ENCODE measurements around the gene PAFAH1B1.

PAFAH1B1 gene

DNA sequence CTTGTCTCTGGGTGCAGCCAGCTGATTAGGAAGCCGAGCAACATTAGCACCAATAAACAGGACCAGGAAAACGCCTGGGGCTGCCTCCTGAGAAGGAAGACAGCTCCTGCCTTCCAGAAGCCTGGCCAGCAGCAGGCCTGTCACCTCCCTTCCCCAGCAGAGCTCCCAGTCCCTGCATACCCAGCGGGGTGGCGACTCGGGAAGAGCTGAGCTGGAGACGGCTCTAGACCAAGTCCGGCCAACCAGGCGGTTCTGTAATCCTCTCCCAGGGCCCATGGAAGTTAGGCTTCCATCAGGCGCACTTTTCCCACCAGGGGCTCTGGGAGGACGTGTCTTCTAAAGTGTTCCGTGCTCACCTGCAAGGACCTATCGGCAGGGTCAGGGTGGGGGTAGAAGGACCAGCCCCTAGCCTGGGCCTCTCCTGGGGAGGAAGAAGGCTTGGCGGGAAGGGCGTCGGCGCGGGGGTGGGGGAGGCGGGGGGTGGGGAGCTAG lies 130.1 kb downstream of the PAFAH1B1 start:
- TF ChIP-seq POLR2AphosphoS5 (IDR thresholded peaks at IDR 0.05; ENCODE audit: low read depth, low read length) (no peak), FOXP2 (optimal IDR thresholded peaks at IDR 0.05; ENCODE audit: borderline replicate concordance, extremely low read depth, extremely low read length, insufficient read depth) (no peak), TAF1 (IDR thresholded peaks at IDR 0.05; ENCODE audit: borderline replicate concordance, insufficient read depth, low read length) (no peak), SIN3A (IDR thresholded peaks at IDR 0.05; ENCODE audit: borderline replicate concordance, insufficient read depth, low read length) (no peak)
- TF ChIP-seq, protein P1, sequence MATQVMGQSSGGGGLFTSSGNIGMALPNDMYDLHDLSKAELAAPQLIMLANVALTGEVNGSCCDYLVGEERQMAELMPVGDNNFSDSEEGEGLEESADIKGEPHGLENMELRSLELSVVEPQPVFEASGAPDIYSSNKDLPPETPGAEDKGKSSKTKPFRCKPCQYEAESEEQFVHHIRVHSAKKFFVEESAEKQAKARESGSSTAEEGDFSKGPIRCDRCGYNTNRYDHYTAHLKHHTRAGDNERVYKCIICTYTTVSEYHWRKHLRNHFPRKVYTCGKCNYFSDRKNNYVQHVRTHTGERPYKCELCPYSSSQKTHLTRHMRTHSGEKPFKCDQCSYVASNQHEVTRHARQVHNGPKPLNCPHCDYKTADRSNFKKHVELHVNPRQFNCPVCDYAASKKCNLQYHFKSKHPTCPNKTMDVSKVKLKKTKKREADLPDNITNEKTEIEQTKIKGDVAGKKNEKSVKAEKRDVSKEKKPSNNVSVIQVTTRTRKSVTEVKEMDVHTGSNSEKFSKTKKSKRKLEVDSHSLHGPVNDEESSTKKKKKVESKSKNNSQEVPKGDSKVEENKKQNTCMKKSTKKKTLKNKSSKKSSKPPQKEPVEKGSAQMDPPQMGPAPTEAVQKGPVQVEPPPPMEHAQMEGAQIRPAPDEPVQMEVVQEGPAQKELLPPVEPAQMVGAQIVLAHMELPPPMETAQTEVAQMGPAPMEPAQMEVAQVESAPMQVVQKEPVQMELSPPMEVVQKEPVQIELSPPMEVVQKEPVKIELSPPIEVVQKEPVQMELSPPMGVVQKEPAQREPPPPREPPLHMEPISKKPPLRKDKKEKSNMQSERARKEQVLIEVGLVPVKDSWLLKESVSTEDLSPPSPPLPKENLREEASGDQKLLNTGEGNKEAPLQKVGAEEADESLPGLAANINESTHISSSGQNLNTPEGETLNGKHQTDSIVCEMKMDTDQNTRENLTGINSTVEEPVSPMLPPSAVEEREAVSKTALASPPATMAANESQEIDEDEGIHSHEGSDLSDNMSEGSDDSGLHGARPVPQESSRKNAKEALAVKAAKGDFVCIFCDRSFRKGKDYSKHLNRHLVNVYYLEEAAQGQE (IDR thresholded peaks at IDR 0.05; ENCODE audit: insufficient read depth in 1 of 2, low read depth in 2 of 2, low read length in 2 of 2): no peak

- TF ChIP-seq, protein P1 (IDR thresholded peaks at IDR 0.05; ENCODE audit: insufficient read depth in 1 of 2, low read depth in 2 of 2, low read length in 2 of 2): no peak
- TF ChIP-seq SIN3A (IDR thresholded peaks at IDR 0.05; ENCODE audit: borderline replicate concordance, insufficient read depth, low read length): no peak
- no peak for TF ChIP-seq FOXP2 (optimal IDR thresholded peaks at IDR 0.05; ENCODE audit: borderline replicate concordance, extremely low read depth, extremely low read length, insufficient read depth)
- TF ChIP-seq TAF1 (IDR thresholded peaks at IDR 0.05; ENCODE audit: borderline replicate concordance, insufficient read depth, low read length): no peak
- TF ChIP-seq POLR2AphosphoS5 (IDR thresholded peaks at IDR 0.05; ENCODE audit: low read depth, low read length): no peak
These were observed 130.7 kb downstream of the PAFAH1B1 start for GRCh38 chr17:2723997-2724783.

GRCh38 chr17:2724784-2725164 lies 131.3 kb downstream of the PAFAH1B1 start:
- TF ChIP-seq SIN3A (IDR thresholded peaks at IDR 0.05; ENCODE audit: borderline replicate concordance, insufficient read depth, low read length) (no peak), POLR2AphosphoS5 (IDR thresholded peaks at IDR 0.05; ENCODE audit: low read depth, low read length) (no peak), TAF1 (IDR thresholded peaks at IDR 0.05; ENCODE audit: borderline replicate concordance, insufficient read depth, low read length) (no peak), FOXP2 (optimal IDR thresholded peaks at IDR 0.05; ENCODE audit: borderline replicate concordance, extremely low read depth, extremely low read length, insufficient read depth) (peak; percentile 18)
- TF ChIP-seq, protein P1 (IDR thresholded peaks at IDR 0.05; ENCODE audit: insufficient read depth in 1 of 2, low read depth in 2 of 2, low read length in 2 of 2): no peak

GRCh38 chr17:2730764-2731353 lies 137.4 kb downstream of the PAFAH1B1 start:
- TF ChIP-seq FOXP2 (optimal IDR thresholded peaks at IDR 0.05; ENCODE audit: borderline replicate concordance, extremely low read depth, extremely low read length, insufficient read depth) (no peak), SIN3A (IDR thresholded peaks at IDR 0.05; ENCODE audit: borderline replicate concordance, insufficient read depth, low read length) (no peak), POLR2AphosphoS5 (IDR thresholded peaks at IDR 0.05; ENCODE audit: low read depth, low read length) (no peak), TAF1 (IDR thresholded peaks at IDR 0.05; ENCODE audit: borderline replicate concordance, insufficient read depth, low read length) (no peak)
- TF ChIP-seq, protein P1 (IDR thresholded peaks at IDR 0.05; ENCODE audit: insufficient read depth in 1 of 2, low read depth in 2 of 2, low read length in 2 of 2): no peak
